DOHH2 (cell line): ENCODE measurements around the gene RAD51B.

Source experiments
- H3F3A ChIP-seq: fragments of 200-600 bp; sonication (generic), shearing (Covaris generic); 2 replicates; pipeline ENCODE4 v1.6.0; 2016; ENCODE audit warnings: antibody characterized with exemption, mild to moderate bottlenecking; ENCODE audit not compliant: control insufficient read depth, insufficient read depth
- H3K27ac ChIP-seq: fragments of 200-600 bp; sonication (generic); 2 replicates; pipeline ENCODE4 v1.5.1; 2014; ENCODE audit warnings: low read depth, mild to moderate bottlenecking, low read length, moderate library complexity
- H3K27me3 ChIP-seq: fragments of 200-600 bp; sonication (generic); 2 replicates; pipeline ENCODE4 v1.6.1; 2014; ENCODE audit warnings: mild to moderate bottlenecking, low read length, mixed read lengths; ENCODE audit not compliant: control insufficient read depth
- H3K36me3 ChIP-seq: fragments of 200-600 bp; sonication (generic); 2 replicates; pipeline ENCODE4 v1.6.1; 2014; ENCODE audit warnings: mild to moderate bottlenecking, low read length, moderate library complexity, mixed read lengths; ENCODE audit not compliant: control insufficient read depth
- H3K4me1 ChIP-seq: fragments of 200-600 bp; sonication (generic); 2 replicates; pipeline ENCODE4 v1.6.1; 2014; ENCODE audit warnings: mild to moderate bottlenecking, low read length, mixed read lengths; ENCODE audit not compliant: control insufficient read depth
- H3K4me2 ChIP-seq: fragments of 200-600 bp; sonication (generic); 2 replicates; pipeline ENCODE4 v1.6.0; 2014; ENCODE audit warnings: mild to moderate bottlenecking, low read length, moderate library complexity
- H3K4me3 ChIP-seq: fragments of 200-600 bp; sonication (generic); 2 replicates; pipeline ENCODE4 v1.5.1; 2014; ENCODE audit warnings: mild to moderate bottlenecking, low read length, mixed read lengths
- H3K79me2 ChIP-seq: fragments of 200-600 bp; sonication (generic); 2 replicates; pipeline ENCODE4 v1.6.1; 2014; ENCODE audit warnings: mild to moderate bottlenecking, low read length, mixed read lengths; ENCODE audit not compliant: control insufficient read depth
- H3K9me2 ChIP-seq: fragments of 200-600 bp; sonication (generic); replicated peaks from 2 replicates; pipeline ENCODE4 v1.6.1; 2014; ENCODE audit warnings: mild to moderate bottlenecking, low read length, mixed read lengths; ENCODE audit not compliant: control insufficient read depth
- H3K9me3 ChIP-seq: fragments of 200-600 bp; sonication (generic); 2 replicates; pipeline ENCODE4 v1.6.1; 2014; ENCODE audit warnings: antibody characterized with exemption, low read length, mixed read lengths; ENCODE audit not compliant: control insufficient read depth, insufficient read depth
- H4K20me1 ChIP-seq: fragments of 200-600 bp; sonication (generic); 2 replicates; pipeline ENCODE4 v1.6.0; 2014; ENCODE audit warnings: low read depth, mild to moderate bottlenecking, antibody characterized with exemption, low read length, moderate library complexity; ENCODE audit not compliant: control insufficient read depth, insufficient read depth
- CTCF ChIP-seq: fragments of 200-600 bp; sonication (generic); IDR thresholded peaks from one replicate; pipeline ENCODE4 v1.5.1; 2014; ENCODE audit warnings: antibody characterized with exemption, mild to moderate bottlenecking, low read depth, low read length; ENCODE audit not compliant: poor library complexity, severe bottlenecking
- EZH2phosphoT487 ChIP-seq: fragments of 200-600 bp; sonication (generic); IDR thresholded peaks from 2 replicates; pipeline ENCODE4 v1.6.1; 2017; ENCODE audit warnings: borderline replicate concordance, mild to moderate bottlenecking, antibody characterized with exemption, low read length, moderate library complexity, mixed read lengths

Gene RAD51B

GRCh38 chr14:68109132-68109900 is 289.7 kb downstream of the RAD51B start:
- Histone ChIP-seq H3K36me3 (no peaks in the 10 kb centered on the region), H3K4me3 (no peak overlapping the region), H3K27ac (no peak overlapping the region), H3K4me1 (no peaks in the 10 kb centered on the region), H4K20me1 (no peaks in the 10 kb centered on the region), H3K4me2 (no peak overlapping the region), H3K79me2 (no peaks in the 10 kb centered on the region), H3K9me3 (no peaks in the 10 kb centered on the region), H3F3A (no peaks in the 10 kb centered on the region), H3K9me2 (no peaks in the 10 kb centered on the region), H3K27me3 (no peaks in the 10 kb centered on the region)
- TF ChIP-seq CTCF (no peak), EZH2phosphoT487 (no peak)

GRCh38 chr14:68111097-68111852 is 291.7 kb downstream of the RAD51B start:
- no peaks in the 10 kb centered on the region for H3K27me3 ChIP-seq
- H3K4me1 ChIP-seq, result no peaks in the 10 kb centered on the region
- no peak overlapping the region for H3K4me3 ChIP-seq
- H3F3A ChIP-seq, result no peaks in the 10 kb centered on the region
- H3K9me2 ChIP-seq, result no peaks in the 10 kb centered on the region
- no peaks in the 10 kb centered on the region for H3K36me3 ChIP-seq
- no peaks in the 10 kb centered on the region for H4K20me1 ChIP-seq
- no peaks in the 10 kb centered on the region for H3K79me2 ChIP-seq
- no peaks in the 10 kb centered on the region for H3K9me3 ChIP-seq
- no peak overlapping the region for H3K4me2 ChIP-seq
- TF ChIP-seq CTCF (no peak), EZH2phosphoT487 (no peak)
- H3K27ac ChIP-seq, result no peak overlapping the region

GRCh38 chr14:68111853-68112270 is 292.3 kb downstream of the RAD51B start:
- no peak overlapping the region for H3K4me3 ChIP-seq

More at GRCh38 chr14:68111853-68112270, 292.3 kb downstream of the RAD51B start:
- H3K36me3 ChIP-seq, result no peaks in the 10 kb centered on the region
- no peak overlapping the region for H3K4me2 ChIP-seq
- H3K27me3 ChIP-seq, result no peaks in the 10 kb centered on the region
- H4K20me1 ChIP-seq, result no peaks in the 10 kb centered on the region
- TF ChIP-seq EZH2phosphoT487, result no peak
- TF ChIP-seq CTCF, result no peak
- H3K27ac ChIP-seq, result no peak overlapping the region
- no peaks in the 10 kb centered on the region for H3K79me2 ChIP-seq
- no peaks in the 10 kb centered on the region for H3F3A ChIP-seq
- no peaks in the 10 kb centered on the region for H3K9me2 ChIP-seq
- H3K9me3 ChIP-seq, result no peaks in the 10 kb centered on the region
- no peaks in the 10 kb centered on the region for H3K4me1 ChIP-seq
